H9 (cell line): ENCODE measurements around the gene TSSK2. TPM values are rescaled to one million over a fixed set of nuclear protein-coding genes. Genes with fewer than 3 reads are reported as not detected.

Experiments
- DNase-seq: peaks from one replicate; pipeline ENCODE4 v3.0.0-alpha.2; 2017
- H2AFZ ChIP-seq: one replicate; pipeline ENCODE4 v1.6.1; 2013; ENCODE audit warnings: mild to moderate bottlenecking, low read length, control low read depth, moderate library complexity
- H2AK5ac ChIP-seq: 2 replicates; pipeline ENCODE4 v1.6.1; 2013; ENCODE audit warnings: low read length, control low read depth, mixed read lengths; ENCODE audit not compliant: insufficient read length
- H2BK120ac ChIP-seq: one replicate; pipeline ENCODE4 v1.6.1; 2013; ENCODE audit warnings: low read depth, mild to moderate bottlenecking, low read length, control low read depth, inconsistent platforms; ENCODE audit not compliant: poor library complexity, severe bottlenecking
- H2BK12ac ChIP-seq: 2 replicates; pipeline ENCODE4 v1.6.1; 2013; ENCODE audit warnings: low read length, control low read depth, mixed read lengths, low read depth; ENCODE audit not compliant: insufficient read length
- H2BK15ac ChIP-seq: 2 replicates; pipeline ENCODE4 v1.6.1; 2013; ENCODE audit warnings: low read depth, low read length, control low read depth
- H2BK20ac ChIP-seq: one replicate; pipeline ENCODE4 v1.6.1; 2013; ENCODE audit warnings: low read depth, mild to moderate bottlenecking, low read length, control low read depth, inconsistent platforms; ENCODE audit not compliant: poor library complexity, severe bottlenecking
- H2BK5ac ChIP-seq: 2 replicates; pipeline ENCODE4 v1.6.1; 2013; ENCODE audit warnings: low read length, control low read depth, mixed read lengths; ENCODE audit not compliant: insufficient read length
- H3K14ac ChIP-seq: 2 replicates; pipeline ENCODE4 v1.6.1; 2013; ENCODE audit warnings: low read length, control low read depth; ENCODE audit not compliant: insufficient read depth
- H3K18ac ChIP-seq: 2 replicates; pipeline ENCODE4 v1.6.1; 2013; ENCODE audit warnings: low read depth, mild to moderate bottlenecking, mixed read lengths, low read length, control low read depth; ENCODE audit not compliant: insufficient read length
- H3K23ac ChIP-seq: 2 replicates; pipeline ENCODE4 v1.6.1; 2013; ENCODE audit warnings: low read length, control low read depth, mixed read lengths, low read depth; ENCODE audit not compliant: insufficient read length
- H3K23me2 ChIP-seq: 2 replicates; pipeline ENCODE4 v1.6.1; 2013; ENCODE audit warnings: low read depth, mild to moderate bottlenecking, mixed read lengths, low read length, control low read depth; ENCODE audit not compliant: insufficient read length, poor library complexity, severe bottlenecking
- H3K27ac ChIP-seq: 2 replicates; pipeline ENCODE4 v1.5.1; 2013; ENCODE audit warnings: low read length, control low read depth, mixed read lengths, low read depth; ENCODE audit not compliant: insufficient read length
- H3K27me3 ChIP-seq: 2 replicates; pipeline ENCODE4 v1.6.1; 2013; ENCODE audit warnings: low read length, control low read depth, inconsistent platforms; ENCODE audit not compliant: insufficient read depth
- H3K4ac ChIP-seq: 2 replicates; pipeline ENCODE4 v1.6.1; 2013; ENCODE audit warnings: low read depth, mild to moderate bottlenecking, control low read depth, inconsistent platforms, low read length, moderate library complexity
- H3K4me1 ChIP-seq: 2 replicates; pipeline ENCODE4 v1.6.1; 2013; ENCODE audit warnings: low read length, control low read depth, inconsistent platforms; ENCODE audit not compliant: insufficient read depth
- H3K4me2 ChIP-seq: 2 replicates; pipeline ENCODE4 v1.6.1; 2013; ENCODE audit warnings: low read length, control low read depth, mixed read lengths; ENCODE audit not compliant: insufficient read length, insufficient read depth
- H3K56ac ChIP-seq: 2 replicates; pipeline ENCODE4 v1.6.1; 2013; ENCODE audit warnings: low read depth, mild to moderate bottlenecking, mixed read lengths, low read length, control low read depth; ENCODE audit not compliant: insufficient read length
- H3K79me1 ChIP-seq: 2 replicates; pipeline ENCODE4 v1.6.1; 2013; ENCODE audit warnings: low read depth, mild to moderate bottlenecking, moderate library complexity, low read length, control low read depth, inconsistent platforms; ENCODE audit not compliant: insufficient read depth, poor library complexity, severe bottlenecking
- H3K79me2 ChIP-seq: 2 replicates; pipeline ENCODE4 v1.6.1; 2013; ENCODE audit warnings: low read length, control low read depth, inconsistent platforms; ENCODE audit not compliant: insufficient read depth
- H3K9ac ChIP-seq: 2 replicates; pipeline ENCODE4 v1.6.1; 2013; ENCODE audit warnings: low read length, control low read depth, mixed read lengths; ENCODE audit not compliant: insufficient read length; ENCODE audit errors: extremely low read depth
- H3K9me3 ChIP-seq: one replicate; pipeline ENCODE4 v1.6.1; 2013; ENCODE audit warnings: low read depth, low read length, inconsistent platforms; ENCODE audit not compliant: control insufficient read depth
- H3T11ph ChIP-seq: one replicate; pipeline ENCODE4 v1.6.1; 2013; ENCODE audit warnings: mild to moderate bottlenecking, low read length, control low read depth, inconsistent platforms
- H4K20me1 ChIP-seq: one replicate; pipeline ENCODE4 v1.6.1; 2013; ENCODE audit not compliant: control insufficient read depth, insufficient read length, insufficient read depth
- H4K5ac ChIP-seq: 2 replicates; pipeline ENCODE4 v1.6.1; 2013; ENCODE audit warnings: low read depth, mild to moderate bottlenecking, mixed read lengths, low read length, control low read depth; ENCODE audit not compliant: insufficient read length
- H4K8ac ChIP-seq: replicated peaks from 2 replicates; pipeline ENCODE4 v1.6.1; 2013; ENCODE audit warnings: low read length, control low read depth, mixed read lengths, low read depth; ENCODE audit not compliant: insufficient read length
- H4K91ac ChIP-seq: 2 replicates; pipeline ENCODE4 v1.6.1; 2013; ENCODE audit warnings: low read depth, mild to moderate bottlenecking, moderate library complexity, mixed read lengths, low read length, control low read depth; ENCODE audit not compliant: insufficient read length
- H3K27ac Mint-ChIP-seq, 3 experiments: 2 replicates in 2 of 3; 3 replicates in 1 of 3; pipeline ENCODE4 v1.8.0; 2020 to 2021; ENCODE audit warnings: mixed read lengths in 3 of 3, mild to moderate bottlenecking in 1 of 3, moderate library complexity in 1 of 3
- H3K27me3 Mint-ChIP-seq: 2 replicates; pipeline ENCODE4 v1.8.0; 2021; ENCODE audit warnings: low read depth, mild to moderate bottlenecking, moderate library complexity, mixed read lengths
- H3K36me3 Mint-ChIP-seq, 3 experiments: 2 replicates in 2 of 3; 3 replicates in 1 of 3; pipeline ENCODE4 v1.8.0; 2020 to 2021; ENCODE audit warnings: low read depth in 3 of 3, mixed read lengths in 3 of 3; ENCODE audit not compliant: insufficient read depth in 1 of 3
- H3K4me1 Mint-ChIP-seq, 2 experiments: 2 replicates each; pipeline ENCODE4 v1.8.0; 2020; ENCODE audit warnings: mixed read lengths in 2 of 2
- H3K4me3 Mint-ChIP-seq, 2 experiments: 2 replicates in 1 of 2; 3 replicates in 1 of 2; pipeline ENCODE4 v1.8.0; 2020 to 2021; ENCODE audit warnings: mild to moderate bottlenecking in 2 of 2, mixed read lengths in 2 of 2, moderate library complexity in 1 of 2
- H3K9me3 Mint-ChIP-seq, 2 experiments: 2 replicates in 1 of 2; 3 replicates in 1 of 2; pipeline ENCODE4 v1.8.0; 2020; ENCODE audit warnings: mild to moderate bottlenecking in 2 of 2, mixed read lengths in 2 of 2, moderate library complexity in 1 of 2
- WGBS: extraction: QIAGEN DNeasy Blood & Tissue Kit; methylation state at CpG from one replicate; pipeline ENCODE4 v1.1.7; 2013; ENCODE audit warnings: missing lambda C conversion rate, low lambda C conversion rate, mixed read lengths; ENCODE audit not compliant: insufficient read length; ENCODE audit errors: extremely low coverage; 5-methylcytosine and 5-hydroxymethylcytosine counted together
- total RNA-seq: library from RNA; stranded (reverse); gene quantifications from 2 replicates; pipeline ENCODE4 v1.2.1, GENCODE V29; 2021
- TF ChIP-seq, protein P1 (sequence below): fragments of 200-600 bp; sonication (generic); conservative IDR thresholded peaks from 3 replicates; pipeline ENCODE4 v1.8.0; 2021; ENCODE audit warnings: antibody characterized with exemption, mild to moderate bottlenecking

TSSK2 gene
- total RNA-seq, 1 experiment from 2014 or later = not detected

DNA sequence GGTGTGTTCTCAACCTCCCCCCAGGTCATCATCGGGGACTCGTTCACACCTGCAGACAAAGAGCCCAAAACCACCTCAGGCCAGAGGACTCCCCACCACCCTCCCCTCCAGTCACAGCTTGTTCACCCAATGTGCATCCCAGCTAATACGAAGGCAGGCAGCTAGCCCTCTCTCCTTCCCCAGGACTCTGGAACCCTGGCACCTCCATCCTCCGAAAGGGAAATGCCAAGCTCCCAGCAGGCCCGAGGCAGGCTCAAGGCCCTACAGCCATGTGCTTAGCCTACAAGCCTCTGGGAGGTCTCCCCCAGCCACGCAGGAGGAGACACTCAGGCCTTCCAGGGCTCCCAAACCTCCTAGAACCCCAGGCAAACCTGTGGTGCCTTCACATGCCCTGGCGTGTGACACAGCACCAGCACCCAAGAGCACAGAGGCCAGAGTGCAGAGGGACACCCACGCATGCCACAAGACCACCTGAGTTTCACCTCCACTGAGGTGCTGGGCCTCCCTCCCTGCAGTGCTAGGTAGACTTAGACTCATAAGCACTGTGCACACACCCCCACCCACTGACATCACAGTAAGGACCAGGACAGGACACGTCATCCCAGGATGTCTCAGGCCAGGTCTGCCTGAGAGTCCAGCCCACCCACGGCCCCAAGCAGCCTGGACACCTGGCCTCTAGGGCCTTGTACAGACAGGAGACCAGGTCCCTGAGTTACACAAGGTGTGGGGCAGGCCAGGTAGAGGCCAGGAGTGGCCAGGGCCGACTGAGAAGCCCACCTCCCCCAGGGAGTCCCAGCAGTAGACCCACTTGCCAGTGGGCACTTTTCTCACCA, 6.5 kb downstream of the TSSK2 start:
- DNase-seq = no peak
- H3K36me3 Mint-ChIP-seq = peaks cover 29 to 82% (median 66%) of the 10 kb centered on the region in 3 experiments
- no CpG with 5 or more reads among the region's 11 CpGs for WGBS

More for the DNA sequence above, 6.5 kb downstream of the TSSK2 start:
- Histone ChIP-seq H3K56ac (no peak overlapping the region), H3K9ac (no peak overlapping the region), H2BK12ac (no peak overlapping the region), H3K4ac (no peak overlapping the region), H3K4me1 (no peaks in the 10 kb centered on the region), H3K79me1 (no peaks in the 10 kb centered on the region), H2BK120ac (no peak overlapping the region), H3K23ac (no peak overlapping the region), H3K23me2 (no peaks in the 10 kb centered on the region), H3K14ac (no peak overlapping the region), H3K18ac (no peak overlapping the region), H3K27me3 (no peaks in the 10 kb centered on the region), H4K8ac (no peak overlapping the region), H3K9me3 (no peaks in the 10 kb centered on the region), H4K91ac (no peak overlapping the region), H3K79me2 (no peaks in the 10 kb centered on the region), H2AK5ac (no peak overlapping the region), H3T11ph (no peak overlapping the region), H4K5ac (no peak overlapping the region), H2BK15ac (no peak overlapping the region), H3K4me2 (no peak overlapping the region), H2AFZ (no peak overlapping the region), H2BK5ac (no peak overlapping the region), H2BK20ac (no peak overlapping the region), H4K20me1 (no peaks in the 10 kb centered on the region), H3K27ac (no peak overlapping the region)
- Mint-ChIP-seq H3K9me3 (no peaks in the 10 kb centered on the region), H3K4me3 (no peak overlapping the region), H3K4me1 (no peaks in the 10 kb centered on the region), H3K27me3 (no peaks in the 10 kb centered on the region), H3K27ac (no peak overlapping the region; a peak in 2 of 7 replicates)
- TF ChIP-seq, protein P1, sequence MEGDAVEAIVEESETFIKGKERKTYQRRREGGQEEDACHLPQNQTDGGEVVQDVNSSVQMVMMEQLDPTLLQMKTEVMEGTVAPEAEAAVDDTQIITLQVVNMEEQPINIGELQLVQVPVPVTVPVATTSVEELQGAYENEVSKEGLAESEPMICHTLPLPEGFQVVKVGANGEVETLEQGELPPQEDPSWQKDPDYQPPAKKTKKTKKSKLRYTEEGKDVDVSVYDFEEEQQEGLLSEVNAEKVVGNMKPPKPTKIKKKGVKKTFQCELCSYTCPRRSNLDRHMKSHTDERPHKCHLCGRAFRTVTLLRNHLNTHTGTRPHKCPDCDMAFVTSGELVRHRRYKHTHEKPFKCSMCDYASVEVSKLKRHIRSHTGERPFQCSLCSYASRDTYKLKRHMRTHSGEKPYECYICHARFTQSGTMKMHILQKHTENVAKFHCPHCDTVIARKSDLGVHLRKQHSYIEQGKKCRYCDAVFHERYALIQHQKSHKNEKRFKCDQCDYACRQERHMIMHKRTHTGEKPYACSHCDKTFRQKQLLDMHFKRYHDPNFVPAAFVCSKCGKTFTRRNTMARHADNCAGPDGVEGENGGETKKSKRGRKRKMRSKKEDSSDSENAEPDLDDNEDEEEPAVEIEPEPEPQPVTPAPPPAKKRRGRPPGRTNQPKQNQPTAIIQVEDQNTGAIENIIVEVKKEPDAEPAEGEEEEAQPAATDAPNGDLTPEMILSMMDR = no peak
